HepG2 (cell line): ENCODE data around the gene ETS1. TPM values are rescaled to one million over a fixed set of nuclear protein-coding genes. Genes with fewer than 3 reads are reported as not detected.
A peak's percentile ranks its signal among the peaks of the same experiment; 100 is the strongest.

Experiments used
- ASH2L ChIP-seq: fragments of 300-600, 200-600 bp; sonication (generic); IDR thresholded peaks from 2 replicates; pipeline ENCODE4 v1.7.0; 2017; ENCODE audit warnings: low read depth, mild to moderate bottlenecking, moderate library complexity, mixed read lengths, low read length; ENCODE audit not compliant: insufficient read length
- CBX1 ChIP-seq: IDR thresholded peaks from one replicate; pipeline ENCODE4 v1.6.1; 2016; ENCODE audit warnings: antibody characterized with exemption, low read depth
- CREB1 ChIP-seq, 2 experiments: fragments of 450-650 bp in 1 of 2; IDR thresholded peaks; 2 replicates each; pipeline ENCODE4 v1.6.1; 2016 to 2017; ENCODE audit warnings: control low read depth in 1 of 2, mild to moderate bottlenecking in 1 of 2, missing compliant biosample characterization in 1 of 2, missing genetic modification characterization in 1 of 2
- HDAC1 ChIP-seq: sonication (generic); formaldehyde crosslinking; IDR thresholded peaks from 2 replicates; pipeline ENCODE4 v1.5.1; 2020; ENCODE audit warnings: mild to moderate bottlenecking, missing genetic modification reagents
- HDAC2 ChIP-seq: sonication (generic); formaldehyde crosslinking; IDR thresholded peaks from 2 replicates; pipeline ENCODE4 v1.4.0; 2020; ENCODE audit warnings: missing genetic modification reagents
- HMG20A ChIP-seq: IDR thresholded peaks from 2 replicates; pipeline ENCODE4 v1.6.1; 2016; ENCODE audit warnings: borderline replicate concordance
- KAT8 ChIP-seq: IDR thresholded peaks from 2 replicates; pipeline ENCODE4 v1.6.1; 2016; ENCODE audit warnings: missing genetic modification reagents, missing compliant biosample characterization
- KDM6A ChIP-seq: IDR thresholded peaks from 2 replicates; pipeline ENCODE4 v1.6.1; 2016; ENCODE audit warnings: low read depth
- MAF1 ChIP-seq: sonication (generic); formaldehyde crosslinking; IDR thresholded peaks from 2 replicates; pipeline ENCODE4 v1.5.0; 2020; ENCODE audit warnings: missing genetic modification reagents, borderline replicate concordance
- NFYB ChIP-seq: sonication (generic); formaldehyde crosslinking; IDR thresholded peaks from 2 replicates; pipeline ENCODE4 v1.4.0; 2020; ENCODE audit warnings: missing genetic modification reagents
- PAXIP1 ChIP-seq: sonication (generic); formaldehyde crosslinking; conservative IDR thresholded peaks from 2 replicates; pipeline ENCODE4 v1.4.0; 2020; ENCODE audit warnings: mild to moderate bottlenecking, missing genetic modification reagents, moderate library complexity
- PCBP1 ChIP-seq: fragments of 200-400 bp; formaldehyde crosslinking; IDR thresholded peaks from 2 replicates; pipeline ENCODE4 v1.6.1; 2017; ENCODE audit warnings: mild to moderate bottlenecking, low read depth, low read length, borderline replicate concordance
- POGZ ChIP-seq: sonication (generic); formaldehyde crosslinking; IDR thresholded peaks from 2 replicates; pipeline ENCODE4 v1.4.0; 2020; ENCODE audit warnings: mild to moderate bottlenecking, missing genetic modification reagents
- POLR2AphosphoS2 ChIP-seq: IDR thresholded peaks from 2 replicates; pipeline ENCODE4 v1.6.1; 2011; ENCODE audit warnings: low read depth, low read length, improper control_type of control experiment
- RARA ChIP-seq: IDR thresholded peaks from 2 replicates; pipeline ENCODE4 v1.6.1; 2016; ENCODE audit warnings: missing genetic modification reagents, missing compliant biosample characterization
- RFXAP ChIP-seq: sonication (generic); formaldehyde crosslinking; IDR thresholded peaks from 2 replicates; pipeline ENCODE4 v1.4.0; 2020; ENCODE audit warnings: missing genetic modification reagents, borderline replicate concordance
- SIX1 ChIP-seq: sonication (generic); formaldehyde crosslinking; IDR thresholded peaks from 2 replicates; pipeline ENCODE4 v1.4.0; 2020; ENCODE audit warnings: missing genetic modification reagents, borderline replicate concordance
- SNAPC5 ChIP-seq: sonication (generic); formaldehyde crosslinking; IDR thresholded peaks from 2 replicates; pipeline ENCODE4 v1.8.1; 2023; ENCODE audit warnings: mild to moderate bottlenecking, missing genetic modification reagents, borderline replicate concordance
- TAF15 ChIP-seq: fragments of 200-400 bp; formaldehyde crosslinking; IDR thresholded peaks from one replicate; pipeline ENCODE4 v1.6.1; 2018; ENCODE audit warnings: mild to moderate bottlenecking, low read depth, low read length; ENCODE audit not compliant: poor library complexity, severe bottlenecking
- TEAD3 ChIP-seq: optimal IDR thresholded peaks from 2 replicates; pipeline ENCODE3; 2016; ENCODE audit warnings: borderline replicate concordance
- WIZ ChIP-seq: sonication (generic); formaldehyde crosslinking; IDR thresholded peaks from 2 replicates; pipeline ENCODE4 v1.5.1; 2020; ENCODE audit warnings: mild to moderate bottlenecking, missing genetic modification reagents
- ZFP1 ChIP-seq: IDR thresholded peaks from 2 replicates; pipeline ENCODE4 v1.6.1; 2016
- ZKSCAN5 ChIP-seq: sonication (generic); formaldehyde crosslinking; IDR thresholded peaks from 2 replicates; pipeline ENCODE4 v1.5.1; 2020; ENCODE audit warnings: mild to moderate bottlenecking, missing genetic modification reagents
- ZNF160 ChIP-seq: sonication (generic); formaldehyde crosslinking; IDR thresholded peaks from 2 replicates; pipeline ENCODE4 v1.8.0; 2022; ENCODE audit warnings: mild to moderate bottlenecking, inconsistent platforms, missing genetic modification reagents
- ZNF276 ChIP-seq: sonication (generic); formaldehyde crosslinking; IDR thresholded peaks from 2 replicates; pipeline ENCODE4 v1.4.0; 2020; ENCODE audit warnings: mild to moderate bottlenecking, low read depth, missing genetic modification reagents
- ZNF317 ChIP-seq: sonication (generic); formaldehyde crosslinking; IDR thresholded peaks from 2 replicates; pipeline ENCODE4 v1.5.0; 2020; ENCODE audit warnings: mild to moderate bottlenecking, missing genetic modification reagents
- ZNF557 ChIP-seq: sonication (generic); formaldehyde crosslinking; IDR thresholded peaks from 2 replicates; pipeline ENCODE4 v1.4.0; 2020; ENCODE audit warnings: missing genetic modification reagents
- ZNF792 ChIP-seq: IDR thresholded peaks from 2 replicates; pipeline ENCODE4 v1.6.1; 2016
- polyA plus RNA-seq, 8 experiments: library from polyadenylated mRNA; depleted of rRNA in 3 of 8; stranded (reverse) in 7 of 8; unstranded in 1 of 8; fragments of >200 nt; fragmentation: Illumina TruSeq in 4 of 8; extraction: Trizol in 4 of 8; gene quantifications; 2 replicates each; pipeline versions ENCODE4 v1.2.1 to v1.2.3, GENCODE V29; 2011 to 2016; ENCODE audit warnings: low read depth in 4 of 8, missing spikeins in 1 of 8, mixed read lengths in 1 of 8; ENCODE audit not compliant: insufficient read depth in 1 of 8
- total RNA-seq, 5 experiments: library from RNA; depleted of rRNA; stranded (reverse); fragments of >200 nt; fragmentation: Illumina TruSeq; extraction: Trizol; gene quantifications; 2 replicates each; pipeline ENCODE4 v1.2.3, GENCODE V29; 2016; ENCODE audit warnings: low read depth in 1 of 5

The ETS1 gene
- total and polyA plus RNA-seq, 2 of the 13 experiments (the other 11 are each of a cell fraction or from before 2014, with no cell fraction given): 0.18 to 0.34 TPM

- TF ChIP-seq CREB1 (IDR thresholded peaks at IDR 0.05) (no peak), CREB1 (CRISPR knock-in tag; IDR thresholded peaks at IDR 0.05) (peak; percentile 21; the same call in 1 of the 2 replicates), ZNF276 (no peak), POLR2AphosphoS2 (no peak), ZKSCAN5 (no peak), PCBP1 (no peak), WIZ (CRISPR knock-in tag) (no peak), ZNF317 (CRISPR knock-in tag) (0 out of 2 replicates have a peak, but pooled peaks have one; percentile 44), POGZ (peak; percentile 47; the same call in 1 of the 2 replicates), ZNF160 (CRISPR knock-in tag) (no peak), KDM6A (CRISPR knock-in tag) (peak; percentile 47; the same call in 1 of the 2 replicates), TAF15 (no peak), ASH2L (peak; percentile 70), ZNF557 (no peak), CBX1 (peak; percentile 32), PAXIP1 (peak; percentile 61), RFXAP (CRISPR knock-in tag) (no peak), ZFP1 (CRISPR knock-in tag) (no peak), RARA (CRISPR knock-in tag) (peak; percentile 53), ZNF792 (peak; percentile 30; the same call in 1 of the 2 replicates), MAF1 (CRISPR knock-in tag) (no peak), HDAC2 (CRISPR knock-in tag) (0 out of 2 replicates have a peak, but pooled peaks have one; percentile 35), HMG20A (CRISPR knock-in tag) (peak; percentile 80), TEAD3 (CRISPR knock-in tag) (peak; percentile 76), KAT8 (CRISPR knock-in tag) (peak; percentile 45; the same call in 1 of the 2 replicates), HDAC1 (CRISPR knock-in tag) (no peak), SNAPC5 (CRISPR knock-in tag) (no peak), NFYB (CRISPR knock-in tag) (no peak), SIX1 (no peak)
These were observed 139.0 kb downstream of the ETS1 start (continued) for GRCh38 chr11:128448200-128448886.
